8988T (cell line): ENCODE data around the gene KCNH5.

ENCODE experiments used
- DNase-seq: peaks from one replicate; pipeline ENCODE4 v3.0.0; 2011

The KCNH5 gene

DNA sequence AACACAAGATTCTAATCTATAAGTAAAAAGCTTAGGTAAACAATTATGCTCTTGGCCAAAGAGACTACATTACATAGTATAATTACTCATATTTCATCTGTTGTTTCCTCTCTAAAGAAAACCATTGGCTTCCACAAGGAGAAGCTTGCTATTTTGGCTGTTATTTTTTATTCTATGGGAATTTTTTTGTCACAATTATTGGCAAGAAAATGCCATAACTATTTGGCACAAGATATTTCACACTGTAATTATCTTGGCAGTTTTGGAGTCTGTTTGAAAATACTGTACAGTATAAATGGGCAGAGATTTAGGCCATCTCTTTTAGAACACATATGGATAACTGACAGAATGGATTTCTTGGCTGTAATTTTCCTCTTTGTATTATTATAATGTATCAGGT lies 51.2 kb downstream of the KCNH5 start:
- DNase-seq, result no peak

DNA sequence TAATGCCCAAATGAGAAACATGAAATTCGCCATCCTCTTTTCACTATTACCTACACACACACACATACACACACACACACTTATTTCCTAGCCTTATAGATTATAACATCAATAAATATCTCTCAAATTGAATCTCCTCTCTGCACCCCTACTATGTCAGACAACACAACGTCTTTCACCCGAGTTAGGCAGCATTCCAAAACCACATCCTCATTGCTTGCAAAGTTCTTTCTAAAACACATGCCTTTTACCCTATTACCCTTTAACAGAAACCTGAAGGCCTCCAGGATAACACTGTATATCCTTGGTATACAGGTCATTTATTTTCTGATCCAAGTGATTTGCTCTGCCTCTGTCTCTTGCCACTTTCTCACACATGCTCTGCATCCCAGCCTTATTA lies 56.3 kb downstream of the KCNH5 start:
- no peak for DNase-seq

DNA sequence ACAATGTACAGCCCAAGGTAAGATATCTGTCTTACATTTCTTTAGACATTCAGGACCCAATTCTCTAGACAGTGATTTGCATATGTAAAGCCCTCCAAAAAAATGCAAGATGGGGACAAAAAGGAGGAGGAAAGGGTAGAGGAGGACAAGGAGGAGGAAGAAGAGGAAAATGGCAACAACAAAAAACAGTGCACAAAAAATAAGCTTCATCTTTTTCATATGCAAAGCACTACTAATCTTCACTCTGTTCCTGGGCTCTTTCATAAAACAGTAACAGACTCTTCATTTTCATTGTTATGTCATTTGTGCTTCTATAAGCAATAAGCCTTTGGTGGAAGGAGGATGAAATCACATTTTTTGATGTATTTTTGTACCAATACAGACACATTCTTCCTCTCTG lies 61.4 kb downstream of the KCNH5 start:
- DNase-seq, result no peak

DNA sequence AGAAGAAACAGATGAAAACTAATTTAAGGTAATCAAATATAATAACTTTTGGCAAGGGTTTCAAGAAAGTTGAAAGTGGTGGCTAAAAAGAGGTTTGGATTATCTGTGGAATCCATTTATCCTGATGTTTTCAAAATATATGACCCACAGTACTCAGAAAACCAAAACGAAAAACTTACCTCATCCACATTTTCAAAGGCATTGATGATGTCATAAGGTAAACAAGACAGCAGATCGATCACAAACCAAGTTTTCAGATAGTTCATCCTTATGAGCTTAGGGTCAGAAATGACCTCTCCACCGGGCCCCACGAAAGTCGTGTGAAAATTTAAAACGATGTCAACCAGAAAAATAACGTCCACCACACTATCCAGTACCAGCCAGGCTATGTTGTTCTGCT lies 64.6 kb downstream of the KCNH5 start:
- no peak for DNase-seq

DNA sequence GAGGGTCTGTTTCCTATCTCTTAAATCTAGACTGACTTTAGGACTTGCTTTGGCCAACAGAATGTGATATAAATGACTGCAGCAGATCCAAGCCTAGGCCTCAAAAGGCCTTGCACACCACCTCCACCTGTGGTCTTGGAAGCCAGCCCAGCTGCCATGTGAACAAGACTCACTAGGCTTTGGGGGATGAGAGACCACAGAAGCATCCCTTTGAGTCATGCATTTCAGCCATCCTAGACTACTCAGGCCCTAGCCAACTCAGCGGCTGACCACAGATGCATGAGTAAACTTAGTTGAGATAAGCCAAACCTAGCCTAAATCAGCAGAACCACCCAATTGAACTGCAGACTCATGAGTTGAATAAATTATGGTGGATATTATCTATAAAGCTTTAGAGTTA lies 87.7 kb downstream of the KCNH5 start:
- DNase-seq, result no peak

DNA sequence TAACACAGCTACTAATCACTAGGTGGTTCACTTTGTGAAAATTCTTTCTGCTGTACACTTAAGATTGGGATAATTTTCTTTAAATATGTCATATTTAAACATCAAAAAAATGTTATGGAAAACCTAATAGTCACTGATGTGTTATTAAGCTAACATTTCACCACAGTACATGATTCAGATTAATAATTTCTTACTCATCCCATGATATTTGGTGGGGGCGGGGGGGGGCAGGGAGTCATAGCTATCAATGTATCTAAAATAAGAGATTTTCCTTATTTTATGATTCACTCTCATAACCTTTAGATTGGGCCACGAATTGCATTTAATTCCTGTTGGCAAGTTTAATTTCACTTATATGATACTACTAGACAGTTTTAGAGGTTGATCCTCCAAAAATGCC lies 88.8 kb downstream of the KCNH5 start:
- DNase-seq, result no peak

DNA sequence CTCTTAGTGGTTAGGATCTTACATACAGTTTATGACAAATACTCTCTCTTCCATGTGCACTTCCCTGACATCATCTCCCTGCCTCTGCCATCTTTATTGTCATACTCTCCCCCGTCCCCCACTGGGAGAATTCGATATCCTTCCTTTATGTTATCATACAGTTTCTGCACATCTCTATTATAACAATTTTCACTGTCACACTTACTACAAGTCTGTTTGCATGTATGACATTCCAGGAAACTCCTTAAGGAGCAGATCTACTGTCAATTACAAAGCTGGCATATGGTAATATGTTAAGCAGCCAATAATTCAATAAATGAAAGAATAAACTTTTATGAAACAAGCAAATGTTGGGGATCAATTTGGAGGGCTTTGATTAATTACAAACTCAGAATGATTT lies 91.1 kb downstream of the KCNH5 start:
- DNase-seq, result no peak

DNA sequence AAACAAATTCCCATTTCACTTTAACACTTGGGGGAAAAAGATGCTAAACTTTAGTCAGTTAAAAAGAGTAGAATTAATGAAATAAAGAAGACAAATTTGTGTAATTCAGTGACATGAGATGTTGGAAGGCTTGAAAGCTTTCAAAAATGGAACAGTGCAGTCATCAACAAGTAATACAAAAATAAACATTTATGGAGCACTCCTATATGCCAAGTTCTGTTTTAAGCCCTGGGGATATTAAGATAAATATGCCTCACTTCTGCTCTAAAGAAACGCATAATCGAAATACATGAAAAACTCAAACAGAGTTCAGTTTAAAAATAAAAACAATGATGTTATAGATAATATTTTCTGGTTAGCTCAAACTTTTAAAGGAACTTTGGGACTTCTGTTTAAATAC lies 93.0 kb downstream of the KCNH5 start:
- no peak for DNase-seq

DNA sequence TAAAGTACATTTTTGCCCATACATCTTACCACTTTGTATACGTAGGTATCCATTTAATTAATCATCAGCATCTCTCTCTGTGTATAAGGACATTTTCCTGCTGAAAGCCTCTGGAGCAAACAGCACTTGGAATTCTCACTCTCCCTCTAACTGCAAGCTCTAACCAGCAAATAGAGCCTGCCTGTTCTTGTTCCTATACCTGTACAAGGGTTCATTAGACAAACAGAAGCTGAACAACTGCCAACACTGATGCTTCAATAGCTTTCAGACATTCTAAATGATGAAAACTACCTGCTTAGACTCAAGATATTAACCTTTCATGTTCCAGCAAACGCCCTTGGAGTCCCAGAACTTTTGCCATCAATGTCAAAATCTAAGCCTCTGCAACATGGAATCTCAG lies 98.0 kb downstream of the KCNH5 start:
- no peak for DNase-seq

DNA sequence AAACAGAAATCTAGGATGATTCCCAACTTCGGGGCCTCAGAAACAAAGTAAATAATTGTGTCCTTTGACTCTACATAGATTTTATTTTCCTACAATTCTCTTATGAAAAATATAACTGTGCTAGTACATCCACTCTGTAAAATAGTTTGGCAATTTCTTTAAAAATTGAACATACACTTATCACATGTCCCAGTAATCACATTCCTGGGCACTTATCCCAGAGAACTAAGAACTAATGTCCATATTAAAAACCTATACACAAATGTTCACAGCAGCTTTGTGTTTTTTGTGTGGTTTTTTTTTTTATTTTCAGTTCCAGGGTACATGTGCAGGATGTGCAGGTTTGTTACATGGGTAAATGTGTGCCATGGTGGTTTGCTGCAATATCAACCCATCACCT lies 99.0 kb downstream of the KCNH5 start:
- no peak for DNase-seq

DNA sequence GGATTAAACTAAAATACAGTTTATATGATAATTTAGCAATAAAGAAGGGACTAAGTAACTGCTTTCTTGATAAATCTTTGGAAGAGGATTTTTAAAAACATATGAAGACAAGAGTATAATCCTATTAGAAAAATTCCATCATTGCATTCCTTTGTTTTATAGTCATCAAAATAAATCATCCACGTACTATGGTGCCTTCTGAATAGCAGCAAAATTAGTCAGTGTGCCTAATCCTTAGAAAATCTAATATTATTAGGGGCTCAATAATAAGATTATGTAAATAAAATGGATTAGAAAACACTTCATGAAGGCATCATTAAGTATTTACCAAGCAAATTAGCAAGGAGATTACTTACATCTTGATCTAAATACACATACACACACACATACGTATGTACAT lies 102.1 kb downstream of the KCNH5 start:
- no peak for DNase-seq

DNA sequence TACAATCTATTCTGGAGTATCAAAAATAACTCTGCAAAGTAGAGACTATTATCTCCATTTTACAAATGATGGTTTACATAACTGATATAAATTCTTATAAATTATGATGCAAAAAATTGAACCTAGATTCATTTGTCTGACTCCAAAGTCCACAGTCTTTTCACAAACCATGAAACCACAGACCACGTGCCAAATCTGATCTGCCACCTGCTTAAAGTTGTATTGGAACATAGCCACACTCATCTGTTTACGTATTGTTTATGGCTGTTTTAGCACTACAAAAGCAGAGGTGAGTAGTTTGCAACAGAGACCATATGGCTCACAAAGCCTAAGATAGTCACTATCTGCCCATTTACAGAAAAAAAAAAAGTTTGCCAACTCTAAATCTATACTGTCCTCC lies 105.3 kb downstream of the KCNH5 start:
- no peak for DNase-seq

DNA sequence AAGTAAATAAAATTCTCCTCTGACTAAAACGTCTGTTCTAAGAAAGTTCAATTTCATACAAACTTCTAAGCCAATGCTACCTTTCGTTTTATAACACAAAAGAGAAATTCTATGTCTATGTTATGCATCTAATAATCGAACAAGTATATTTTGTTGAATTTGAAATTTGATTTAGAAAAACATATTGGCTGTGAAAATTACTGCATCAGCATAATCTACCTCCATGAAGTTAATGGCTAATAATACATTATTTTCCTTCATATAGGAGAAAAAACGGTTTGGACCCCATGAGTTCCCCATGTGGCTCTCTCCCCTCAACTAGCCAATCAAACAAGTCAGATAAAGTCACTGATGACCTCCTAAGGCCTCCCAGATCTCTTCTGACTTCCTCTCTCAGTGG lies 106.5 kb downstream of the KCNH5 start:
- DNase-seq, result no peak

DNA sequence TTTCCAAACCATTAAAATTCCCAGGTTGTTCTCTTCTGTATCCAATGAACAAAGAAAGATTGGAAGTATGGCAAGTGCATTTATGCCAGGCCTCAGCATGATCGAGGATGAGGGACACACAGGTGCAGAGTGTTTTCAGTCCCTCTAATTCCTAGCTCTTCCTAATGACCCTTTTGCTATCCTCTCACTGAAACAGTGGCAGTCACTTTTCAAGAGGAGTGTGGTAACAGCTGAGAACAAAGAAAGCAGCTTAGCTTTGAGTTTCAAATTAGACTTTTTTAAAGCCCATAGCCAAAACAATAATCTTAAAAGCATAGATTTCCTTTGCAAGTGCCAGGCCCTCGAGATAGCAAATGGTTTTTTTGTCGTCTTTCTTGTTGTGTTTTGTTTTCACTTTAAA lies 110.8 kb downstream of the KCNH5 start:
- DNase-seq, result no peak

DNA sequence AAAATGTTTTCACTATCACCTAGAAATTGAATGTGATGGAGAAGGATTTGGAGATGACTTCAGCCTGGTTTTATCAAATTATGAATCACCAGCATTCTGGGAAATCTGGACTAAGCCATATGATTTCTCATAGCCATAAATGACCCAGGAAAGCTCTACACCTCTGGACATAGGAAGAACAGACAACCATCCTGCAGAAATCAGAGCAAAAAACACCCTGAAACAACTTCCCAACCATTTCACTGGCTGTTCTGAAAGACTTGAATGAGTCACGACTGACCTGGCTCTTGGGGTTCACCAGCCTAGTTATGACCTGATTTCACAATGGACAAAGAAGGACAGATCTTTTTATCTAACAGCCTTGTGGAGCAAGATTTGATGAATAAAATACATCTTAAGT lies 123.8 kb downstream of the KCNH5 start:
- no peak for DNase-seq

DNA sequence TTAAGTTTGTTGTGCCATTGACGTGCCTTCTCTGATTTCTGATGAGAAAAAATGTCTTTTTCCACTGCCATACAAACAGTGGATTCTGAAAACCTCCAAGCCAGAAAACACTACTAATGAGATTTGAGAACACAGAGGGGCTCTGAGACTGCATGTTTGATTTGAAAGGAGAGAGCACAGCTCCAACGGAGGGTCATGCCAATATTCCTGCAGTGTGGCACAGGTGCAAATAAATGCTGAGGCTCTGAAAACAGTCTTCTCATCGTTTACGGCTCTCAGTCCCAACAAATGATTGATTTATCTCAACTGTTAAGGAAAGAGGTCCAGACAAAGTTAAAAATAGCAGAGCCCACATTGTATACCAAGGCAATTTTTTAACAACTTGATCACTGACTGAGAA lies 128.7 kb downstream of the KCNH5 start:
- DNase-seq, result no peak

DNA sequence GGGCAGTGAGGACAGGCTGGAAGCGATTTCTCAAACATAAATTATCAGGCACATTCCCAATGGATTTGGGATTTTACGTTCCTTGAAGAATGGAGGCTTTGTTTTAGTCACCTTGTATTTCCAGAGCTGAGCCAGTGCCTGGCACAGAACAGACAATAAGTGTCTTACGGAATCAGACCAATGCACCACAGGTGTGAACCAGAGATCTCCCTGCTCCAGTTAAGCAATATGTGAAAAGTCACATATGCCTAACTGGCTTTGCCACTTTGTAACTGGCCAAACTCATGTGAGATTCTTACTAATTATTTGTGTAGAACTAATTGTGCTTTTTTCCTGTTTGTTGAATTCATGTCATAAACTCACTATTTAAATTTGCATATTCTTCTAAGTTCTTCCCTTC lies 130.4 kb downstream of the KCNH5 start:
- DNase-seq, result no peak

DNA sequence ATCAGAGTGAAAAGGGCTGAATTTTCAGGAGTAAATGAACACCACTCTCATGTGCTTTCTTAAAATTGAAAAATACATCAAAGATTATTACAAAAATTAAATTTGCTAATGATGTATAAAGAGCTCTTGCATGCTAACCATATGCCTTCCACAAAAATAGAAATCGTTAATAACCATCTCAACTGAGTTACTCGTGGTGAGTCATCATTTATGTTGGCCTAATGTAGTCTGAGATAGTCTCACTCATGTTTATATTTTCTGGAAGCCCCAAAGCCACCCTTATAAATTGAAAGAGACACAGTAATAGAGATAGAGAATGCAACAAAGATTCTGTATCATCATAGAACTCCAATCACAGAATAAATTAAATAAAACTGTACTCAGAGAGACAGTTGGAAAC lies 131.2 kb downstream of the KCNH5 start:
- no peak for DNase-seq

DNA sequence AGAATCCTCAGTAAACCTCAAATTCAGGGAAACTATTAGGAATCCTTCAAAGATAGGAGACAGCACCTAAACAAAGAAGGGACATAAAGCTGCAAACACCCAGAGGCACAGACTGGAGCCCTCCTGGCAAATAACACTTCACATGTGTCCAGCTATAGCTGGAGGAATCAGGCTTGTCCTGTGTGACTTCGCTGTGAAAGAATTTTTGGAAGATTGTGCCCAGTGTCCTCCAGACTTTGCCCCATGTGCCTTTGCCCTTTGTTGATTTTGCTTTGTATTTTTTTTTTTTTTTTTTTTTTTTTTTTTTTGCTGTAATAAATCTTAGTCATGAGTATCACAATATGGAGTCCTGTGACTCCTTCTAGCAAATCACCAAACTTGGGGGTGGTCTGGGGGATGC lies 136.8 kb downstream of the KCNH5 start:
- DNase-seq, result no peak

DNA sequence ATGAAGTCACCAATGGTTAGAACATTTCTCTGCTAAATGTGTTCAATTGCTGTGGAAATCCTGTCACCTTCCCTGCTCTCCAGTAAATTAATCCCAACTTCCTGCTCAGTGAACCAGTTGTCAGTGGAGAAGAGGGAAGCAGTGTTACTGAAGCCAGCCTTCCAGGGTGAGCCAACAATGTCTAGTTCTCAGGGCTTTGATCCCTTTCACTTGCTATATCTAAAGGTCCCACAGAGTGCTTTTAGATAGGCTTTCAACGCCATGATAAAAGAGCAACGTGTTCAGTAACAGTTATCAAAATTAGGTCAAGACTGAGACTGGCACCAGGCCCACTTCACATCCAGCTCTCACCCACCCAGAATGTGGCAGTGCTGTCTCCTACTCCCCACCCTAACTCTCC lies 139.7 kb downstream of the KCNH5 start:
- no peak for DNase-seq

DNA sequence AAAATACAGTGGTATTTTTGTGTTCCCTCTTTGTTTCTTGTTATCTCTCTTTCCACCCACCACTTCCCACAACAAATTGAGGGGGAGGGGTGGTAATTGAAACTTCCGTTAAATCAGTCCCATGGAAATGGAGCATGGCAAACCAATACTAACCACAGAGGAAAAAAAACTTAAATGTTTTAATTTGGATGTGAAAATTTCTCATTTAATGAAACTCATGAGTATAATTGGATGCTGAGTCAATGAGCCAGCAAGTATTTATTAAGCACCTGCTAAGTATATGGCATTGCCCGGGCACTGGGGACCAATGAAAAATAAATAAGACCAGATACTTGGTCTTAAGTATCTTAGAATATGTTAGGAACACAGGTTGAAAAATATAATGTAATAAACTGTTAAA lies 147.5 kb downstream of the KCNH5 start:
- DNase-seq, result no peak

DNA sequence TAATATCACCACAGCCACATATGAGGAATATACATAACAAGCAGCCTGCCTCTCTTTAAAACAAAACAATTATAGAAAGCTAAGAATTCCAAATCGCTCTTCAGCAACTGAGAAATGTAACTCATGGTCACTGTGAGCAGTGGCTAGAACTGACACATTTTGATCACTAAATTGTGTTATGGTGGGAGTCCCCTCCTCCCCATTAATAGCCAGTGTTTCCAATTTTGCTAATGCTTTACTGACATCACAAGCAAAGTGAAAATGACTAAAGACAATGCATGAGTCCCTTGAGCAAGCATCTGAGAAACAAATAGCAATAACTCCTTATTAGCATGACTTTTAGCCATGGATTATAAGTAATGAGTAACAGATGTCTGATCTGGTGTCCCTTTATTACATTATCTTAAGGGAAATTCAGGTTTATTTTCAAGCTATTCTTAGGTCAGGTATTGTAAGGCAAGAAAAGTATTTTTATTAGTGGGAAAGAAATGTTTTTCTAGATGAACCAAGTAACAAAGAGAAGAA lies 148.3 kb downstream of the KCNH5 start:
- no peak for DNase-seq

DNA sequence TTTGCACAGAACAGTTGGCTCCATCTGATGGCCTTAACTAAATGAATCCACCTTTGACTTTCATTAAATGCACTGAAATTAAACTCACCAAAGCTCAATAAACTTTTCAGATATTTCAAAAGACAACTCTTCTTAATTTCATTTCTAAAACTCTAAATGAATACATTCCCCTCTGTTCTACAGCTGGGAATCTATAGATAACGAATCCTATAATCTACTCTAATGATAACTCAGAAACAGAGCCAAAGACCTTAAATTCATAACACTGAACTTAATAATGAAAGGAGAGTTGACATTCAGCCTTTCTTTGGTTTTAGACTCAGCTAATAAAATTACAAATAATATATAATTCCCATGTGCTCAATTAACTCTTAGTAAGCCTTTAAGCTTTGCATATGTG lies 150.5 kb downstream of the KCNH5 start:
- DNase-seq, result no peak

DNA sequence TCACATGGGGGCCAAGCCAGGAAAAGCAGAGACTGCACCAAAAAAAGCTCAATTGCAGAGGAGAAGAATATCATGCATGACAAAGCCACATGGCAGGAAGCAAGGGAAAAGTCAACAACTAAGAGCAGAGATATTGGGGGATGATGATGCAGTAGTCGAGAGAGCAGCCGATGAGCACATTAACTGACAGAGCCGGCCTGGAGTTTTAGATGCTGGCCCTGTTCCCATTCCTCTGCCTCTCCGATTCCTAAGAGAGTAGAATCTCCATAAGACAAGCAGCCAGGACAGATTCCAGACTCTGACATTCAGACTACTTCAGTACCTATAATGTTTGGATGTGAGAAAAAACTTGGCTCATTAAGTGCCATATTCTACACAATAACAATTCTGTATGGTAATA lies 155.9 kb downstream of the KCNH5 start:
- no peak for DNase-seq

DNA sequence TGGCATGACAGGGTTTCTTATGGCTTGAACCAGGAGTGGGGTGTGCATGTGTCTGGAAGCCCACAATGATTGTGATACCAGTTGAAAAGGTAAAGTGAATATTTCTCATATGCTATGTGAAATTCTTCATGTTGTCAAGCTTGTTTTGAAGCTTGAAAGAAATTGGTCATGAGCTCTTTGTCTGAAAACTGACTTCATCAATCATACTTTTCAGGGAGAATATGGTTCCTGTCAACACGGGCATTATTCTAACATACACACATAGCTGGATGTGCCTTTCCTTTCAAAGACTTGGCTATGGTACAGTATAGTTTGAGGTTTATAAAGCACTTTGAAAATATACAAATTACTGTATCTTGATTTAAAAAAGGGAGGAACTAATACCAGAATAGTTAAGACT lies 158.8 kb downstream of the KCNH5 start:
- no peak for DNase-seq

DNA sequence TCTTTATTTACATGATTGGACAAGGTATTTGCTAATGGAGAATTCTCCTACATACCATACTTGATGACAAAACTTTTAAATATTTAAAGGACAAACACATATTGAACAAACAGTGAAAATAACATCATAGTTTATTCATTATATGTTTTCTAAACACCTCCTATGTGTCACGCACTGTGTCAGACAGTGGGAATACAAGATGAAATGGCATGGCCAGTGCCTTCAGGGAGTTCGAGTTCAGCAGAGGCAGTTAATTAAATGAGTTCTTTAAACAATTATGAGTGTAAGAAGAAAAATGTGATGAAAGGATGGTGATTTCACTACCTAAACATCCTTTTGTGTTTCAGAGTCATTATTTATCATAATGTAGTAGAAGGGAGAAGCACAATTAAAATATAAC lies 159.8 kb downstream of the KCNH5 start:
- DNase-seq, result no peak
